Activated naive CD4-positive, alpha-beta T cell (primary cell): ENCODE results near the gene LPCAT1.
"Not testable (repeated sequence)": the region's sequence is repeated elsewhere in the genome, so short reads cannot be mapped to it uniquely, and the experiment has no call there.

ENCODE experiments used
- DNase-seq, 4 experiments: peaks; one replicate each; lab custom pipeline; 2025; lab: John Stamatoyannopoulos, UW

LPCAT1 gene

GRCh38 chr5:1521671-1522600, 1.8 kb downstream of the LPCAT1 start:
- no peak for DNase-seq

GRCh38 chr5:1520791-1521453, 2.8 kb downstream of the LPCAT1 start:
- no peak for DNase-seq

GRCh38 chr5:1519631-1520210, 4.0 kb downstream of the LPCAT1 start:
- no peak for DNase-seq

GRCh38 chr5:1517838-1518237, 5.9 kb downstream of the LPCAT1 start:
- DNase-seq, result no peak

- no peak for DNase-seq
Observed at GRCh38 chr5:1516615-1517601, 6.9 kb downstream of the LPCAT1 start.

- no peak for DNase-seq
Observed at GRCh38 chr5:1515921-1516571, 7.7 kb downstream of the LPCAT1 start.

GRCh38 chr5:1515311-1515920, 8.3 kb downstream of the LPCAT1 start:
- no peak for DNase-seq

- not testable (repeated sequence) for DNase-seq
Observed at GRCh38 chr5:1514819-1515310, 8.9 kb downstream of the LPCAT1 start.

GRCh38 chr5:1514027-1514818, 9.5 kb downstream of the LPCAT1 start:
- no peak for DNase-seq

GRCh38 chr5:1513326-1514026, 10.3 kb downstream of the LPCAT1 start:
- no peak for DNase-seq

GRCh38 chr5:1512541-1513291, 11.0 kb downstream of the LPCAT1 start:
- no peak for DNase-seq

- no peak for DNase-seq
Observed at GRCh38 chr5:1511651-1512540, 11.9 kb downstream of the LPCAT1 start.

GRCh38 chr5:1511048-1511447, 12.7 kb downstream of the LPCAT1 start:
- no peak for DNase-seq

GRCh38 chr5:1510631-1511030, 13.1 kb downstream of the LPCAT1 start:
- no peak for DNase-seq

GRCh38 chr5:1510151-1510561, 13.6 kb downstream of the LPCAT1 start:
- DNase-seq, result no peak

- no peak for DNase-seq
Observed at GRCh38 chr5:1509346-1510085, 14.2 kb downstream of the LPCAT1 start.
